Measurements from ENCODE around the gene KRTAP13-2. TPM values are rescaled to one million over a fixed set of nuclear protein-coding genes. Genes with fewer than 3 reads are reported as not detected.

Gene KRTAP13-2
- total and polyA plus RNA-seq, 5 donors from 2014 or later, result not detected

GRCh38 chr21:30337772-30338171 is 34.3 kb downstream of the KRTAP13-2 start:
- H3K4me3 Mint-ChIP-seq, result no peak overlapping the region
- Histone ChIP-seq H3K4me3 (ENCODE audit: low read depth, low read length) (no peak overlapping the region), H3K27me3 (ENCODE audit: control insufficient read depth, insufficient read depth, low read length) (no peaks in the 10 kb centered on the region), H3K4me1 (ENCODE audit: control insufficient read depth, insufficient read depth, low read length, poor library complexity, severe bottlenecking) (no peaks in the 10 kb centered on the region), H3K27ac (ENCODE audit: insufficient read depth, low read length, poor library complexity, severe bottlenecking) (no peak overlapping the region), H3K9me3 (ENCODE audit: control insufficient read depth in 2 of 2, low read length in 2 of 2) (no peaks in the 10 kb centered on the region), H3K36me3 (ENCODE audit: control insufficient read depth, insufficient read depth, low read length) (no peaks in the 10 kb centered on the region)
- no peaks in the 10 kb centered on the region for H3K9me3 Mint-ChIP-seq
- DNase-seq (no peak), ATAC-seq (ENCODE audit: low read depth in 2 of 2) (no peak)
- no peaks in the 10 kb centered on the region for H3K4me1 Mint-ChIP-seq
- H3K27me3 Mint-ChIP-seq, result no peaks in the 10 kb centered on the region
- H3K36me3 Mint-ChIP-seq, result no peaks in the 10 kb centered on the region
- H3K27ac Mint-ChIP-seq, result no peak overlapping the region

GRCh38 chr21:30337276-30337744 is 34.8 kb downstream of the KRTAP13-2 start, which contains the start of gene KRTAP27-1:
Gene KRTAP27-1 (minus strand): TSS chr21:30337694. CDS start chr21:30337668, 26 bp downstream.
- no peaks in the 10 kb centered on the region for H3K27me3 ChIP-seq (ENCODE audit: control insufficient read depth, insufficient read depth, low read length)
- Mint-ChIP-seq H3K27me3 (no peaks in the 10 kb centered on the region), H3K27ac (no peak within 1 kb of the TSS), H3K36me3 (no peaks in the 10 kb centered on the region), H3K9me3 (no peaks in the 10 kb centered on the region), H3K4me1 (no peaks in the 10 kb centered on the region), H3K4me3 (no peak within 1 kb of the TSS)
- H3K4me3 ChIP-seq (ENCODE audit: low read depth, low read length), result no peak within 1 kb of the TSS
- H3K4me1 ChIP-seq (ENCODE audit: control insufficient read depth, insufficient read depth, low read length, poor library complexity, severe bottlenecking), result no peaks in the 10 kb centered on the region
- H3K9me3 ChIP-seq (ENCODE audit: control insufficient read depth in 2 of 2, low read length in 2 of 2), result no peaks in the 10 kb centered on the region
- no peak within 1 kb of the TSS for H3K27ac ChIP-seq (ENCODE audit: insufficient read depth, low read length, poor library complexity, severe bottlenecking)
- no peaks in the 10 kb centered on the region for H3K36me3 ChIP-seq (ENCODE audit: control insufficient read depth, insufficient read depth, low read length)
- ATAC-seq (ENCODE audit: low read depth in 2 of 2) (no peak), DNase-seq (no peak)

- H3K27ac ChIP-seq (ENCODE audit: insufficient read depth, low read length, poor library complexity, severe bottlenecking), result no peak overlapping the region
- H3K4me1 ChIP-seq (ENCODE audit: control insufficient read depth, insufficient read depth, low read length, poor library complexity, severe bottlenecking), result no peaks in the 10 kb centered on the region
- Mint-ChIP-seq H3K36me3 (no peaks in the 10 kb centered on the region), H3K27me3 (no peaks in the 10 kb centered on the region), H3K9me3 (no peaks in the 10 kb centered on the region), H3K4me1 (no peaks in the 10 kb centered on the region), H3K4me3 (no peak overlapping the region), H3K27ac (no peak overlapping the region)
- H3K4me3 ChIP-seq (ENCODE audit: low read depth, low read length), result no peak overlapping the region
- ATAC-seq (ENCODE audit: low read depth in 2 of 2) (no peak), DNase-seq (no peak)
- no peaks in the 10 kb centered on the region for H3K36me3 ChIP-seq (ENCODE audit: control insufficient read depth, insufficient read depth, low read length)
- no peaks in the 10 kb centered on the region for H3K9me3 ChIP-seq (ENCODE audit: control insufficient read depth in 2 of 2, low read length in 2 of 2)
- H3K27me3 ChIP-seq (ENCODE audit: control insufficient read depth, insufficient read depth, low read length), result no peaks in the 10 kb centered on the region
These were observed 35.5 kb downstream of the KRTAP13-2 start for GRCh38 chr21:30336596-30336995.

DNA sequence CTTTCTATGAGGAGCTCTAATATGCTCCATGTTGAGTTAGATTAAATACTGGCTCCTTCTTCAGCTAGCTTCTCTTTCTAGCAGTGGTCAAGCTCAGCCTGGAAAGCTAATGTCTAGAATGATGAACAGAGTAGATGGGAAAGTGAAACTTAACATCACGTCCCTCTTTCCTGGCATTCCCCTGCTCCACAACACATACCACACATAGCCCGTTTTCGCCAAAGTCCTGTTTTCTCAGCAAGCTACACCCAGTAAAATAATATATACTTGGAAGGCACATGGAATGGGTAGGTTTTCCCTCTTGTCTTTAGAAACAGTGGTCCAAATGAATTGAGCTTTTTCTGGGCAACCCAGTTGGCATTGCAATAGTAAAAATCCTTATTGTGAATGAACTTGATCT is 38.3 kb downstream of the KRTAP13-2 start:
- H3K4me1 Mint-ChIP-seq, result no peaks in the 10 kb centered on the region
- no peaks in the 10 kb centered on the region for H3K4me1 ChIP-seq (ENCODE audit: control insufficient read depth, insufficient read depth, low read length, poor library complexity, severe bottlenecking)
- H3K36me3 ChIP-seq (ENCODE audit: control insufficient read depth, insufficient read depth, low read length), result no peaks in the 10 kb centered on the region
- no peaks in the 10 kb centered on the region for H3K9me3 ChIP-seq (ENCODE audit: control insufficient read depth in 2 of 2, low read length in 2 of 2)
- H3K4me3 ChIP-seq (ENCODE audit: low read depth, low read length), result no peak overlapping the region
- ATAC-seq (ENCODE audit: low read depth in 2 of 2) (no peak), DNase-seq (no peak)
- H3K27ac ChIP-seq (ENCODE audit: insufficient read depth, low read length, poor library complexity, severe bottlenecking), result no peak overlapping the region
- no peak overlapping the region for H3K27ac Mint-ChIP-seq
- H3K36me3 Mint-ChIP-seq, result no peaks in the 10 kb centered on the region
- no peaks in the 10 kb centered on the region for H3K27me3 Mint-ChIP-seq
- no peak overlapping the region for H3K4me3 Mint-ChIP-seq
- H3K9me3 Mint-ChIP-seq, result no peaks in the 10 kb centered on the region
- no peaks in the 10 kb centered on the region for H3K27me3 ChIP-seq (ENCODE audit: control insufficient read depth, insufficient read depth, low read length)

DNA sequence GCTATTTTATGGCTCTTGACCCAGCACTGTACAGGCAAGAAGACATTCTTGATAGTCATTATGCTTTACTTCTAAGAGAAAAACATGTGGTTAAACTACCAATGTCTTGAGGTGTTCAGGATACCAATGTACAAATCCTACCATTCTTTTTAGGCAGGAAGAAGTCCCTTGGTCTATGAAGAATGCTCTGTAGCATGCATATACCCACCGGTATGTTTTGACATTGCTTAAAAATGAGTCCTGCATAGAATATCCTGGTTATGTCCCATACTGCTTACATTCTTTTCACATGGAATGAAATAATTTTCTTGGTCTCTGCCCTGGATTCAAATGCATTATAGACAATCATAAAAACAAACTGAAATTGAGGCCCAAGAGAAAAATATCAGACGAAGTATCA is 39.4 kb downstream of the KRTAP13-2 start:
- no peaks in the 10 kb centered on the region for H3K36me3 ChIP-seq (ENCODE audit: control insufficient read depth, insufficient read depth, low read length)
- Mint-ChIP-seq H3K9me3 (no peaks in the 10 kb centered on the region), H3K27ac (no peak overlapping the region), H3K4me3 (no peak overlapping the region), H3K36me3 (no peaks in the 10 kb centered on the region), H3K27me3 (no peaks in the 10 kb centered on the region), H3K4me1 (no peaks in the 10 kb centered on the region)
- DNase-seq, result no peak
- no peaks in the 10 kb centered on the region for H3K27me3 ChIP-seq (ENCODE audit: control insufficient read depth, insufficient read depth, low read length)
- no peak overlapping the region for H3K27ac ChIP-seq (ENCODE audit: insufficient read depth, low read length, poor library complexity, severe bottlenecking)
- H3K4me1 ChIP-seq (ENCODE audit: control insufficient read depth, insufficient read depth, low read length, poor library complexity, severe bottlenecking), result no peaks in the 10 kb centered on the region
- H3K9me3 ChIP-seq (ENCODE audit: control insufficient read depth in 2 of 2, low read length in 2 of 2), result no peaks in the 10 kb centered on the region
- no peak overlapping the region for H3K4me3 ChIP-seq (ENCODE audit: low read depth, low read length)
- ATAC-seq (ENCODE audit: low read depth in 2 of 2), result no peak

- DNase-seq (no peak), ATAC-seq (ENCODE audit: low read depth in 2 of 2) (no peak)
- H3K9me3 Mint-ChIP-seq, result peaks cover 0 to 4% (median 0%) of the 10 kb centered on the region in 7 donors
- H3K27ac Mint-ChIP-seq, result no peak overlapping the region
- H3K36me3 ChIP-seq (ENCODE audit: control insufficient read depth, insufficient read depth, low read length), result no peaks in the 10 kb centered on the region
- no peak overlapping the region for H3K4me3 Mint-ChIP-seq
- H3K4me1 ChIP-seq (ENCODE audit: control insufficient read depth, insufficient read depth, low read length, poor library complexity, severe bottlenecking), result no peaks in the 10 kb centered on the region
- H3K27me3 ChIP-seq (ENCODE audit: control insufficient read depth, insufficient read depth, low read length), result no peaks in the 10 kb centered on the region
- H3K27me3 Mint-ChIP-seq, result no peaks in the 10 kb centered on the region
- no peak overlapping the region for H3K27ac ChIP-seq (ENCODE audit: insufficient read depth, low read length, poor library complexity, severe bottlenecking)
- no peak overlapping the region for H3K4me3 ChIP-seq (ENCODE audit: low read depth, low read length)
- peaks cover 3 to 8% of the 10 kb centered on the region in 2 experiments for H3K9me3 ChIP-seq (ENCODE audit: control insufficient read depth in 2 of 2, low read length in 2 of 2)
- H3K36me3 Mint-ChIP-seq, result no peaks in the 10 kb centered on the region
- H3K4me1 Mint-ChIP-seq, result no peaks in the 10 kb centered on the region
These were observed 42.7 kb downstream of the KRTAP13-2 start for GRCh38 chr21:30329203-30329875.

GRCh38 chr21:30326390-30326789 is 45.7 kb downstream of the KRTAP13-2 start:
- H3K9me3 Mint-ChIP-seq, result peaks cover 0 to 4% (median 2%) of the 10 kb centered on the region in 7 donors
- no peaks in the 10 kb centered on the region for H3K36me3 Mint-ChIP-seq

More at GRCh38 chr21:30326390-30326789, 45.7 kb downstream of the KRTAP13-2 start:
- Mint-ChIP-seq H3K27ac (no peak overlapping the region), H3K27me3 (no peaks in the 10 kb centered on the region), H3K4me3 (no peak overlapping the region), H3K4me1 (no peaks in the 10 kb centered on the region)
- ATAC-seq (ENCODE audit: low read depth in 2 of 2) (no peak), DNase-seq (no peak)
- Histone ChIP-seq H3K36me3 (ENCODE audit: control insufficient read depth, insufficient read depth, low read length) (no peaks in the 10 kb centered on the region), H3K27me3 (ENCODE audit: control insufficient read depth, insufficient read depth, low read length) (no peaks in the 10 kb centered on the region), H3K9me3 (ENCODE audit: control insufficient read depth in 2 of 2, low read length in 2 of 2) (peaks cover 3 to 8% of the 10 kb centered on the region in 2 experiments), H3K4me1 (ENCODE audit: control insufficient read depth, insufficient read depth, low read length, poor library complexity, severe bottlenecking) (no peaks in the 10 kb centered on the region), H3K4me3 (ENCODE audit: low read depth, low read length) (no peak overlapping the region), H3K27ac (ENCODE audit: insufficient read depth, low read length, poor library complexity, severe bottlenecking) (no peak overlapping the region)

Data from CD4-positive, CD25-positive, alpha-beta regulatory T cell (primary cell).